Astrocyte of the spinal cord (primary cell): ENCODE results near the gene TSSK1B.
"Not testable (repeated sequence)": the region's sequence is repeated elsewhere in the genome, so short reads cannot be mapped to it uniquely, and the experiment has no call there.

Experiments
- DNase-seq: peaks from one replicate; pipeline ENCODE4 v3.0.0; 2011; ENCODE audit warnings: low read depth, low spot score
- H3K4me3 ChIP-seq: 2 replicates; pipeline ENCODE4 v1.5.1; 2011; ENCODE audit warnings: low read depth, mild to moderate bottlenecking, low read length, moderate library complexity
- in situ Hi-C: cut with HindIII; loops from 2 replicates; pipeline ENCODE4 v1.10.0; 2017; ENCODE audit warnings: low sequenced_read_pairs
- TF ChIP-seq, protein P1 (sequence below): IDR thresholded peaks from 2 replicates; pipeline ENCODE4 v1.5.1; 2012; ENCODE audit warnings: low read depth, mild to moderate bottlenecking, low read length, inconsistent platforms

TSSK1B gene

GRCh38 chr5:113434889-113435288 lies at the start of gene TSSK1B:
Gene TSSK1B, minus strand, starts transcription at chr5:113434989. Its CDS starts 150 bp downstream, at chr5:113434839.
- H3K4me3 ChIP-seq: no peak within 1 kb of the TSS
- TF ChIP-seq, protein P1, sequence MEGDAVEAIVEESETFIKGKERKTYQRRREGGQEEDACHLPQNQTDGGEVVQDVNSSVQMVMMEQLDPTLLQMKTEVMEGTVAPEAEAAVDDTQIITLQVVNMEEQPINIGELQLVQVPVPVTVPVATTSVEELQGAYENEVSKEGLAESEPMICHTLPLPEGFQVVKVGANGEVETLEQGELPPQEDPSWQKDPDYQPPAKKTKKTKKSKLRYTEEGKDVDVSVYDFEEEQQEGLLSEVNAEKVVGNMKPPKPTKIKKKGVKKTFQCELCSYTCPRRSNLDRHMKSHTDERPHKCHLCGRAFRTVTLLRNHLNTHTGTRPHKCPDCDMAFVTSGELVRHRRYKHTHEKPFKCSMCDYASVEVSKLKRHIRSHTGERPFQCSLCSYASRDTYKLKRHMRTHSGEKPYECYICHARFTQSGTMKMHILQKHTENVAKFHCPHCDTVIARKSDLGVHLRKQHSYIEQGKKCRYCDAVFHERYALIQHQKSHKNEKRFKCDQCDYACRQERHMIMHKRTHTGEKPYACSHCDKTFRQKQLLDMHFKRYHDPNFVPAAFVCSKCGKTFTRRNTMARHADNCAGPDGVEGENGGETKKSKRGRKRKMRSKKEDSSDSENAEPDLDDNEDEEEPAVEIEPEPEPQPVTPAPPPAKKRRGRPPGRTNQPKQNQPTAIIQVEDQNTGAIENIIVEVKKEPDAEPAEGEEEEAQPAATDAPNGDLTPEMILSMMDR: no peak

GRCh38 chr5:113480243-113480642 lies 45.5 kb upstream of the TSSK1B start:
- no peak overlapping the region for H3K4me3 ChIP-seq
- in situ Hi-C loops: no loop called here
- no peak for DNase-seq
- TF ChIP-seq, protein P1: no peak

More at GRCh38 chr5:113434889-113435288, at the start of gene TSSK1B:
- in situ Hi-C loops: no loop called here
- no peak for DNase-seq

- no peak overlapping the region for H3K4me3 ChIP-seq
- TF ChIP-seq, protein P1: no peak
- no peak for DNase-seq
- in situ Hi-C loops: no loop called here
These were observed 43.9 kb upstream of the TSSK1B start for GRCh38 chr5:113478691-113479090.

DNA sequence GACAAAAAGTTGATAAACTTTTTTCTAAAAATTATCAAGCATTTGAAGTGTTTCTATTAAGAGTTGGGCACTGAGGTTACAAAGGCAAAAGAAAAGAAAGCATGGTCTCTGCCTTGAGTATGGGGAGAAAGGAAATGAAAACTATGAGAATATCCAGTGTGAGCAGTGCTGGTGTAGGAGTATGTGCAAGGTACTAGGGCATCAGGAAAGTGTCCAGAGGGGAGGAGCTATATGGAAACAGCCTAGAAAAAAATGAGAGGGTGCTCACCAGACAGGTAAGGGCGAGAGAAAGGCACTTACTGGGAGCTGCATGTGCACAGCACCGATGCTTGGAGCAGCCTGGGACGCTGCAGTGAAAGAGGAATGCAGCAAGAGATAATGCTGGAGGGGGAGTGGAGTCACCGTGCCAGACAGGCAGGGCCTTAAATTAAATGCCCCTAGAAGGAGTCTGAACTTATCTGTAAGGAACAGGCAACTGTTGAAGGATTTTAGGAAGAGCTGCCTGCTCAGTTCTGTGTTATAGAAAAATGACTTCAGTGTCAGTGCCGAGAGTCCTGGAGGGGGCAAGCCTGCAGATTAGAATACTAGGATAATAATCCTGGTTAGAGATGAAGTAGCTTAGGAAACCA lies 39.4 kb upstream of the TSSK1B start:
- in situ Hi-C loops: no loop called here
- TF ChIP-seq, protein P1: no peak

DNA sequence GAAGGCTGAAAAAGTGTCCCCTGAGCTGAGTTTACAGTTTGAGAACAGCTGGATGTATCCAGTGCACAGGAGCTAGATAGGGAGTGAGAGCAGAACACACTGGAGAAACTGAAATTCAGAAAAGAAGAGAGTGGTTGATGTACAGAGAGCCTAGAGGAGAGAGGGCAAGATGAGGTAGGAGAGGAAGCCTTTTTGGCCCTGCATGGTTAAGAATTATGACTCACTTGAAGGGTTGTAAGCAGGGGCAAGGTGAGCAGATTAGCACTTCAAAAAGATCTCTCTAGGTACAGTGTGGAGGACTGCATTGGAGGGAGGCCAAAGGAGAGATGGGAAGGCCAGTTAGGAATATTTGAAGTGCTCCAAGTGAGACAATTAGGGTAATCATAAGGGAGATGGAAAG lies 28.2 kb upstream of the TSSK1B start:
- DNase-seq: no peak
- H3K4me3 ChIP-seq: no peak overlapping the region
- in situ Hi-C loops: no loop called here
- TF ChIP-seq, protein P1: no peak

More for the DNA sequence above, 39.4 kb upstream of the TSSK1B start:
- H3K4me3 ChIP-seq: no peak overlapping the region
- DNase-seq: no peak

- DNase-seq, in situ Hi-C loops, H3K4me3 ChIP-seq: not testable (repeated sequence)
These were observed 22.3 kb upstream of the TSSK1B start for GRCh38 chr5:113457106-113457505.

GRCh38 chr5:113452941-113453340 lies 18.2 kb upstream of the TSSK1B start:
- in situ Hi-C loops: no loop called here
- DNase-seq: no peak
- TF ChIP-seq, protein P1: no peak
- H3K4me3 ChIP-seq: no peak overlapping the region
